ENCODE measurements around the gene ISL2.

ISL2 gene

DNA sequence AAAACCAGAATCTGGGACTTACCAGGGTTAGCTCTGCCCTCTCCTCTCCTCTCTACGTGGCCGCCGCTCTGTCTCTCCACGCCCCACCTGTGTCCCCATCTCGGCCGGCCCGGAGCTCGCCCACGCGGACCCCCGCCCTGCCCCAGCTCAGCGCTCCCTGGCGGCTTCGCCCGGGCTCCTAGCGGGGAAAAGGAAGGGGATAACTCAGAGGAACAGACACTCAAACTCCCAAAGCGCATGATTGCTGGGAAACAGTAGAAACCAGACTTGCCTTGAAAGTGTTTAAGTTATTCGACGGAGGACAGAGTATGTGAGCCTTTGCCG, 5.4 kb downstream of the ISL2 start:
- no peak for DNase-seq (ENCODE audit: low spot score)

DNA sequence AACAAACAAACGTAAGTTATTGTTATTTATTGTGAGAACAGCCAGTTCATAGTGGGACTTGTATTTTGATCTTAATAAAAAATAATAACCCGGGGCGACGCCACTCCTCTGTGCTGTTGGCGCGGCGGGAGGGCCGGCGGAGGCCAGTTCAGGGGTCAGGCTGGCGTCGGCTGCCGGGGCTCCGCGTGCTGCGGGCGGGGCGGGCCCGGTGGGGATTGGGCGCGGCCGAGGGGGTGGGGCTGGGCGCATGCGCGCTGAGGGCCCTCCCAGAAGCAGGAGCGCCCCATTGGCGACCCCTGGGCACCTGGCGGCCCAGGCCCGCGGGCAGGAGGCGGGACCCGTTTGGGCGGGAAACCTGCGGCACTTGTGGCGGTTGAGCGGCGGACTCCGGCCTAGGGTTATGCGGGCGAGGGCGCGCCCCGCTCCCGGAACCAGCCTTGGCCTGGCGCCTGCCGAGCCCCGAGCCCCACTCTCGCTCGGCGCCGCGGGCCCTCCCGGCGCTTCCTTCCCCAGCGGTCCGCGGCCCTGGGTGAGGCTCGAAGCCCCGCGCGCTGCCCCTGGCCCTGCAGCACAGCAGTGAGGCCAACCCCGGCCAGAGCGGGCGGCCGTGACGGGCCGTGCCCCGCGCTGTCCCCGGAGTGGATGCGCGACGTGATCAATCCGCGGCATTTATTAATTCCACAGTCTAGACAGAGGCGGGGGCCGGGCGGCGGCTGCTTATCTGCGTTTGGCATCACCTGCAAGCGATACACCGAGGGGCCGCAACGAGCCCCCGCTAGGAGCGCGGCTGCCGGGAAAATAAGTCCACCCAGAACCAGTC, 6.0 kb downstream of the ISL2 start:
- no peak for DNase-seq (ENCODE audit: low spot score)

DNA sequence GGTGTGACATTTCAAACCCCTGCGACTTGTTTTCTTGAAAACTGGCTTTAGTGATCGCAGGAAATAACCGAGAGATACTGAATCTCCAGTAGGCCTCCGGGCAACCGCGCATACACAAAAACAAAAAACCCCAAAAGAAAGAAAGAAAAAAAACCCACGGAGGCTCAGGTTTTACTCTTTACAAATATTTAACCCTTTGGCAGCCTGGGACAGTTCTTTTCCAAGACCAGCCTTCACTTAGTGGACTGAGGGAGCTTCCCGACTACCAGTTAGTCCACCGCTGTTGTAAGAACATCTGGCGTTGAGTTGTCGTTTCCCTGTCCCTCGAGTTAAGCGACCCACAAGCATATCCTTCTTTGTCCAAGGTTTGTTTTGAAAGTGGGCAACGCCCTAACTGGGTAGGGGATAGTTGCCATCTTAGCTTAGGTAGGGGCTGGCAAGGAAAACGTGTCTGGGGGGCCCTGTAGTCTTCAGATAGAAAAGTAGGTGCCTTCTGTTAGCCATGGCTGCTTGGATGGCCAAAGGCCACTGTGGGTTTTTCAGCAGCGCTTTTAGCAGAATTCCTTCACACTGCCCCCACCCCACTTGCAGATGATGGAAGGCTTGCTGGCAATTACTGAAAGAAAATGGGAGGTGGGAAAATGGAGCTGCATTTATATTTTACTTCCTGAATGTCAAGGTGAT, 6.9 kb downstream of the ISL2 start:
- no peak for DNase-seq (ENCODE audit: low spot score)

DNA sequence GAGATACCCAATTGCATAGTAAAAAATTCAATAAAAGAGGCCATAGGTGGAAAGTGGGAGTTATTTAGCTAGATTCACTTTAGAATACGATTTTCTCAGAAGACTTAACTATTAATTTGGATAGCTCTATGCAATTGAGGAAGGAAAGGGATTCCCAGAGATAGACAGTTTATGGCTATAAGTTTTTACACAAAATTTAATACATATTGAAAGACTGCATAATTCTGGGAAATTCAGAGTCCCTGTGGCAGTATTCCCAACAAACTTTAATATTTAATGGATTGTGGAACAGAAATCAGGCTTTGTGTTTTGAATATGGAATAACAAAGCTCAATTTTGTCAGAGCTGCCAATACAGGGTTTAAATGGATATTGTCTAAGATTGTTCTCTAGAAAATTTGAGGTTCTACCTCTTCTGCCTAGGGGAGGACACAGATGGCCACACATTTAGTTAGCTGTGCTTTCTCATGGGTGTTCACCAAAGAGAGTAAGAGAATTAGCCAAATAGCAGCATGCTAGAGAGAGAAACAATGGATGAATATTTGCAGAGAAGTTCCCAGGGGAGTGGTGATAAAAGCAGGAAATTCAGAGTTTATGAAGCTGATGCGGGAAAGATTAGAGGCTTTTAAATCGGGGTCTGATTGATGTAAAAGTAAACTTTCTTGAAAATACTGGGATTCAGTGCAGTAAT, 8.5 kb downstream of the ISL2 start:
- no peak for DNase-seq (ENCODE audit: low spot score)

DNA sequence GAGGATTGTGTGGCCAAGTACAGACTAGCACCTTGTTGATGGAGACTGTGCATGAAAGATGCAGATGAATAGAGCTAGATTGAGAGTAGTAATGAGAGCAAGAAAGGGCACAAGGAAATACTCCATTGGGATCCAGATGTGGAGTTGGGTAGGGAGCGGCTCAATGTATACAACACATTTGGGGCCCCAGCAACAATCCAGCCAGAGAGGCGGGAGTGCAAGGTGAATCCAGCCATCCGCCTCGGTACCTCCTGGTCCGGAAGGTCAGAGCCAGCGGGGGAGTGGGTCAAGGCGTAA, 9.0 kb downstream of the ISL2 start:
- no peak for DNase-seq (ENCODE audit: low spot score)

DNA sequence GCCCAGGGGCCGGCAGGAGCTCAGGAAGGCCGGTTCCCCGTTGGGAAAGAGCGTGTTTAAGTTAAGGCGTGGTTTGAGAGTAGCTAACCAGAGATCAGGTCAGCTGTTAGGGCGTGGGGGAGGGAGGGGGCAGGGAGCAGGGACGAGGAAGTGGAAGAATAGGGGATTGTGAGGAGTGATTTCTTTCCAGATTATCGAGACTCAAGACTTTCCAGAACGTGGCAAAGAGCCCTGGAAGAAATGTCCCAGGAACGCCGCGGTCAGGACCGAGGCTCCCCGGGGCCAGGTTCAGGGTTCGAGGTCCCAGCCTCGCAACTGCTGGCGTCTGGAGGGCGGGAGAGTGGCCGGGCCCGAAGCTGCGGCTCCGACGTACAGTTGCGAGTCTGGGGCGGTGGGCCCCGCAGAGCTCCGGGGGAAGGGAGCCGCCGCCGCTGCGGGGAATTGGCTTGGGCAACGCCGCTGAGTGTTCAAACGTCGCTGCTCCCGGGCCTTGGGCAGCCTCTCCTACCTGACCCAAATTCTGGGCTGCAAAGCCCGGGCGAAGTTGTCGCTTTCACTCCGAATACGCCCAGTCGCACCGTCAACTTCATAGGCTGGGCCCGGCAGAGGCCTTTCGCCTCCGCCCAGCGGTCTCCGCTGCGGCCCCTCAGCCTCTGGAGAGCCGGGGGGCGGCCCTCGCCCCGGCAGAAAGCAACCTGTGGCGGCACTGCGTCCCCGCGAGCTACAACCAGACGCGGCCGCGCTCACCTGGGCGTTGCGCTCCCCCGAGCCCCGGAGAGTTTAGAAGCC, 9.5 kb downstream of the ISL2 start:
- no peak for DNase-seq (ENCODE audit: low spot score)

DNA sequence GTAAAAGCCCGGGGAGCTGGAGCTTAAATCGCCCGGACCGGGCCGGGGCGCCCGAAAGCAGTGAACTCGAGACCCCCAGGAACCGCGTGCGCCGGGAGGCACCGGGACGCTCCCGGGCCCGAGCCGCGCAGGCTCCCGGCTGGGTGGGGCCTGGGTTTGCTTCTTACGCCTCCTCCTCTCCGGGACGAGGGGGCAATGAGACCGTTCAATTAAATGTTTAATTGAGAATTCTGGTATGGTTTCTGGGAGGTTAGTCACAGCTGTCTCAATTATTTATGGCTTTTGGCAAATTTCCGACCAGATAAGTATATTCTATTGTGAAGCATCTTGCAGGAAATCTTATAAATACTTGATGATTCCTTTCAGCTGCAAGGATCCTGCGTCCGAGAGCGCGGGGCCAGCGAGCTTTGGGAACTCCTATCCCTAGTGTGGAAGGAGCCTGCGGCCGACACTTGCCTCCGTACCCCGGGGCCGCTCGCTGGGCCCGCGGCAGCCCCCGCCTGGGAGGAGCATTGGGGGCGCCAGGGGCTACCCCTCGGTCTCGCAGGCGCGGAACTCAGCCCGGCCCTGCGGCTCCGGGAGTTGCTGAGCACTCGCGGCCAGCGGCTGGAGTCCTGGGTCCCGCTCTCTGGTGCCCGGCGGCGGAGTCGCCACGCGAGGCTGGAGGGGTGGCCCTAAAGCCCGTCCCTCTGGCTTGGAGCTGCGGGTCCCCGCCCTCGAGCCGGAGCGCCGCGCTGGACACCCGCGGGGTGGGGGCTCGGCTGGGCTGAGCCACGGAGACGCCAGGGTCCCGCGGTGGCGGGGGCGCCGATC, 10.3 kb downstream of the ISL2 start:
- no peak for DNase-seq (ENCODE audit: low spot score)

DNA sequence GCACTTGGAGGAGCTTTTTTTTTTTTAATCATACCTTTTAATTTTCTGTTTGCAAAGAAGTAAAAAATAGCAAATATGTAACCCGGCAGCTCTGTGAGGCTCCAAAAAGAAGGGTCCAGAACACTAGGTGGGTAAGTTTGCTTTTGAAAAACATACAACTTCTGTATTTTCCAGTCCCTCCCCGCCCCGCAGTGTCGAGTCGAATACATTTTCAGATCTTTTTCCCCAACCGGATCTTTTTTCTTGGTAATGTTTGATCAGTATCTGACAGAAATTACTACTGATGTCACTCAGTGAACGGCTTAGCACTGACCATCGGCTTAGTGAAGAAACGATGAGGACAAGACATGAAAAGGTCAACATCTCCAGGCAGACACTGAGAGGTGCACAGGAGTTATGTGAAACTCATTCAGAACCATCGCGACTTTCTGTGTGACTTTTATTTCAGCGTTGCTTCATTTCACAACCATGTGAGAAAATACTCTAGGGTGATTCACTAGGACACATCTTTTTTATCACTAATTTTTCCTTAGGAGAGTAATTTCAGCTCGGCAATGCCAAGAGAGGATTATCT, 11.0 kb downstream of the ISL2 start:
- no peak for DNase-seq (ENCODE audit: low spot score)

DNA sequence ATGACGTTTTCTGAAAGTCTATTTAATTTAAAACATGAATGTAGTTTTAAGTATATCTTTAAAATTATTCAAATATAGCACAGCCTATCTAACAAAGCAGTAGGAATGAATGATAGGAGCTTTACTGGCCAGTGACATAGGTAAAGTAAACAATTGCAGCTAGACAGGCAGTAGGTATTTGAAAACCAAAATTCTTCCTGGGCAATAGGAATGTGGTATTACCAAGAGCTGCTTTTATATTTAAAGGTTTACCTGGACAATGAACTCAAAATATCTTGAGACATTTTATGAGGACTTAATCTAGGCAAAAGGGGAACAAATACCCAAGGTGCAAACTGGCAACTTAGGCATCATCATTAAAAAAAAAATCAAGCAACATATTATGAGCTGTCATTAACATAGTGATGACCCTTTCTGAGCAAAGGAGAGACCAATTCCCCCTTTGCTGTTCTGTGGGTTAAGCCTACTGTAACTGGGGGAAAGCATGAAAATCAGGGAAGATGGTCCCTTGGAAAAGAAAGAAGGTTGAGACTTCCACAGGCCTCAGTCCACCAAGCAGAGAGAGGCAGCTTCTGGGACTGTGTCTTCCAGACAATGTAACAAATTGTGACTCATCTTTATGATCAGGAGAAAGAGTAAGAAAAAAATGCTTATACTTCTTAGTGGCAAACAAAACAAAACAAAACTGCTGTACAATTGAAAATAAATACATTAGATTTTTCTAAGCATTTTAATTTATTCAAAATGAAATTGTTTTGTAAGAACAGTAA, 12.9 kb downstream of the ISL2 start:
- DNase-seq (ENCODE audit: low spot score) = no peak

DNA sequence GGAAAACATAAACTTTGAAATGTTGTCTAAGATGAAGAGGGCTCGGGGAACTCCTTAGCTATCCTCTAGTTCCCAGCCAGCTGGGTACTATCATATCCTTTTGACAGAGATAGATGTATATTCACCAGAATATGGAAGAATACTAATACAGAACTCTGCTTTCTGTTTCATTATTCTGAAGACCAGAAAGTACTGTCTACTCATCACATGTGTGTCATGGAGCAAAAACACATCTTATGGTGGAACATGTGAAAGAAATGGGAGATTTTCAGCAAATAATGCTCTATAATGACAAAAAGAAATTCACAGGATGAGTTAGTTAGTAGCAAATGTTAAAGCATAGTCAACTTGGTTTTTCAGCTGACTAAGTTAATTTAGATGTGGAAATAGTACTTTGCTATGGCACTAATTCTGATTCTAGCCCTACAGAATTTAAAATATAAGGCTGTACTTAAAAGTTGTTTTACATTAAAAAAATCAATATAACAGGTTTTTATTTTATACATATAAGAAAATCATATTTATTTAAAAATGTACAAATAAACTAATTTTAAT, 16.5 kb downstream of the ISL2 start:
- no peak for DNase-seq (ENCODE audit: low spot score)

DNA sequence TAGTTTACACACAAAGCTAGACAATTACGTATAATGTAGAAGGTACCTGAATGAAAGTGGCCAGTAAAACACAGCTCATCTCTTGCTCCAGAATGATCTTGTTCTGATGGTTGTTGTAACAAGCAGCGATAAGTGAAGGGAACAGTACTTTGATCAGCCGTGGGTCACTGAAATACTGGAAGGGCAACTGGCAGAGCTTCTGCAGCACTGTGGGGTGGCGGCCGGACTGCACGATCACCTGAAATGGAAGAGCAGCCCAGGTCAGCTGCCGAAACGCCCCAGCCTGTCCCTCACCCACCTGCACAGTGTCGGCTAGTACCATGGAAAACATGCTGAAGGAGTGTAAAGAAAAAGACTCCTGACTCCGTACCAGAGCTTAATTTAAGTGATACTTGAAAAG, 17.3 kb downstream of the ISL2 start:
- no peak for DNase-seq (ENCODE audit: low spot score)

DNA sequence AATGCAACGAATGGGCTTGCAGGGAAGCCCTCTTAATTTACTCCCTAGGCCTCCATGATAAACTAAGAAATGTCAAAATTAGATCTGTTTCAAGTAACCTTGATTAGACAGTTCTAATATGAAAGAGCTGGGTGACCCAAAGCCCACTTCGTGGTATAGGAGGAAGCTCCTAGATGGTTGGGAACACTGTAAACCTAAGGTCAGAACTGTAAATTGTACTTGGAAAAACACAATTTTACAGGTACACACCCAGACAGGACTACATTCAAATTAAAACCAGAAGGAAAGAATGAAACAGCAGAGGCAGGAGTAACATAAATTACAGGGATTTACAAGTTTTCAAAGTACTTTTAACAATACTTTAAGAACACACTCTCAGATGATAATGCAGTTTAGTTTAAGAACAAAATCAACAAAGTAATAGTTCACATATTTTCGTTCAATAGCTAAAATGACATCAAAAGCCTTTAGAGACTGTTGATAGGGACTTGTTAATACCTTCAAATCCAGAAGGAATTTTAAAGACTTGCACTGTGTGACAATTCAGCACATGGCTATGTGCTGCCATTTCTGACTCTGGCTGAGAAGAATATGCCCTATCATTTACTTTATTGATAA, 18.4 kb downstream of the ISL2 start:
- no peak for DNase-seq (ENCODE audit: low spot score)

DNA sequence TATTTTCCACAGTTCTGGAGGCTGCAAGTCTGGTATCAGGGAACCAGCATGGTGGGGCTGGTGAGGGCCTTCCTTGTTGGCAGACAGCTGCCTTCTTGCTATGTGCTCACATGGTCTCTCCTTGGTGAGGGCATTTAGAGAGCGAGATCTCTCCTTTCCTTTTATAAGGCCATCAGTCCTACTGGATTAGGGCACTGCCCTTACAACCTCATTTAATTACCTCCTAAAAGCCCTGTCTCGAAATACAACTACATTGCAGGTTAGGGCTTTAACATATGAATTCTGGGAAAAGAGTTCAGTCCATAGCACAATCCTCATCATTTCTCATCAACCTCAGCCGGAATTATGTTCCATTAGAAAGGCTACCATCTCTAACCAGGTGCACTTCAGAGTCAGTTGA, 21.9 kb downstream of the ISL2 start:
- no peak for DNase-seq (ENCODE audit: low spot score)

DNA sequence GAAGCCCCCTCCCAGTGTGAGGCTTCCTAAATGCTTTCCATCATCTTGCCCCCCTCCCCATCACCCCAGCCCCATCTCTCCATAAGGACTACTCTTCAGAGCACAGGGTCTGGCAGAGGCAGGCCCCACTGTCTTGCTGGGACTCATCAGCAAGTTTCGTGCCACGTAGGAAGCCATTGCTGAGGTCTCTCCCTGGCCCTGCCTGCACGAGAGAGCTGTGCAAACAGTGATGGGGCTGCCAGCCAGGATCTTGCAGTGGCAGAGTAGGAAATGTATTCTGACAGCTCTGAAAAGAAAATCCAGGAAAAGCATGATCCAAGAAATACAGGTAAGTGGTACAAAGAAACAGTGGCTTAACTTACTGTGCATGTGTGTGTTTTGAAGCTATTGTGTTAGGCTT, 22.6 kb downstream of the ISL2 start:
- DNase-seq (ENCODE audit: low spot score) = no peak

DNA sequence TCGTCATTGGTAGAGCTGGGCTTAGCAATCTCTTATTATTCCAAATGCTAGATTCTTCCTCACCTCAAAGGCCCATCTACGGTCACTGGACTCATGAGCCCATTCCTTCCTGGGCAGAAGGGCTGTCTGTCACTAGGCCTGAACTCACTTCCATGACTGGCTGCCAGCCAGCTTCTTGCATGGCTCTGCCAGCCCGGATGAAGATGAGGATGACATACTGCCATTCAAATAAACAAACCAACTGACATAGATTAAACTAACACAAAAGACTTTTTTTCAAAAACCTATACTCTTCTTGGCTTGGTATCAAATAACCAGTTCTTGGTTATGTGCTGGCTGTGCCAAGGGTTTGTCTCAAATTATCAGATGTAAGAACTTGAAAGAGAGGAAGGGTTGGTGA, 23.8 kb downstream of the ISL2 start:
- DNase-seq (ENCODE audit: low spot score) = no peak

DNA sequence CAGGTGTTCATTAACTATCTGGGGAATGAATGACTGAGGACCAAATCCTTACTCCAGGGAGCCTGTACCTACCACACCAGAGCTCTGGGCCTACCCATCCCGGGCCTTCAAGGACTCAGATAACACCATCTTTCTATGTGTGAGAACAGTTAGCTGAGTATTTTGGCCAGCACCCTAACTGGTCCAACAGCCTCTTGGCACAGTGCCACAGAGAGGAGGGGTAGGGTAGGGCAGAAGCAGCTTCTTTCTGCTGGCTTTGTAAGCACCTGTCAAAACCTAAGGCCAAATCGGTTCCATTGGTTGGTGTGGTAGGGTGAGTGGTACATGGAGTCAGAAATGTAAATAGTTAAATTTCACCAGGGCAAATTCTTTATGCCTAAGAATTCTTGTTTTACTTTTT, 26.7 kb downstream of the ISL2 start:
- no peak for DNase-seq (ENCODE audit: low spot score)

DNA sequence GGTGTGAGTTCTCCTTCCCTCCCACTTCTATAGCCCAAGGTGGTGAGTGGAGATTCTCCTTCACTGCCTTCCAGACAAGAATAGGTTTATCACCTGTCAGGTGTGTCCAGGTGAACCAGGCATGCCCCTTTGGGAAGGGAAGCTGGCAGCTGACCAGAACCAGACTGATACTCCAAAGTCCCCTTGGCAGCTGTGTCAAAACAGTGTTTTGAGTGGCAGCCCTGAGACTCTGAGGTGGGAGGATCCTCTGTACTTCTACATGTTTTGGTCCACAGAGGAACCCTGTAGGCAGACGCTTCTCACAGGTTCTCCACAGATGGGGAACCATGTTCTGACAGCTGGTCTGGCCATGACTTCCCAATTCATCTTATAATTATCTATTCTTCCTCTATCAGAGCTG, 30.1 kb downstream of the ISL2 start:
- DNase-seq (ENCODE audit: low spot score) = no peak

DNA sequence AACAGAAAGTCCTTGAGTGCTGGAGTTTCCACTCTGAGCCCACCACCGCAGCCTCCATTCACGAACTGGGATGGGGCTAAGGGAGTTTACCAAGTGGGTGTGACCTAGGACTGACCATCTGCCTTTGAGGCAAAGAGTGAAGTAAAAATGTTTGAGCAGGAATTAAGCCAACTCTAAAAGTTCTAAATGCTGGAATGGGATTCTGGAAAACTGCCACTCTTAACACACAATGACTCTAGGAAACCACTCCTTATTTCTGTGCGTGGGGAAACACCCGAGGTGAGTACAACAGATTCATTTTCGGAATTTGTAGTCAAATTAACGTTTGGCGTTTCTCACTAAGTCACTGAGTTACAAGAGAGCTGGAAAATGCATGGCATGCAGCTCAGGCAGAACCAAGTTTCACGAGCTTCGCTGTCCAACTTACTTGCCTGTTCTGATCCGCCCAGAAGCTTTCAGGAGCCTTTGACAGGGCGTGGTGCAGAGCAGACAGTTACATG, 31.6 kb downstream of the ISL2 start:
- no peak for DNase-seq (ENCODE audit: low spot score)

DNA sequence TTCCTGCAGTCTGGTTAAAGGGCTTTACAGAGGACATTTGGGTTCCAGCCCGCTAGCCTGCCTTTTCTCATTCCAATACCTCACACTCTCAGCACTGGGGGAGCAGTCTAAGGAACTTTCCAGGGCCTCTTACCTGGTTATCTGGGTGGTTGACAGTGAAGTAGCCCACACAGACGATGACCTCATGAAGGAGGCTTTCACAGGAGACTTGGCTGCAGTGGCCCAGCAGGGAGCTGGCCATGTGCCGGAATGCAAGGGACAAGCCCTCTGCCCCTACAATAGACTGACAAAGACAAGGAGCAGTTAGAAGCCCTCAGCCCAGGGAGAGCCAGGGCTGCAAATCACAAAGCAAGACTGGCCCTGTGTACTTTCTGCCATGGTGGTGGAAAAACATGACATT, 39.5 kb downstream of the ISL2 start:
- DNase-seq (ENCODE audit: low spot score) = peak; percentile 3

DNA sequence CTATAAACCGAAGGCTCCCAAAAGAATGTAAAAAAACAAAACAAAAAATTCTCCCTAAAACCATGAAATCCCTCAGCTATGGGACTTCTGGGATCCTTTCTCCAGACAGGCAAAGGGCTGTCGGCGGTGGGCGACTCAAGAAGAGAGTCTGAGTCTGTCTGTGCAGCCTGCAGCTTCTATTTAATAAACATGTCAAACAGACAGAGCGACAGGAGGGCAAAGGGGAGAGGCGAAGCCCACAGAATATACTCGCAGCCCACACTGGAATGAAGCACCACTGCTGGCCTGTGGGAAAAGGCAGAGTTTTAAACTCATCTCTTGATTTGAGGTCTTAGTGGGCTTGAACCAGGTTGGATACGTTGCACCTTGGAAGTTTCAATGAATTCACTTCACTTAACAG, 40.2 kb downstream of the ISL2 start:
- no peak for DNase-seq (ENCODE audit: low spot score)
